Measurements from ENCODE around the gene FMO2.

The FMO2 gene, protein sequence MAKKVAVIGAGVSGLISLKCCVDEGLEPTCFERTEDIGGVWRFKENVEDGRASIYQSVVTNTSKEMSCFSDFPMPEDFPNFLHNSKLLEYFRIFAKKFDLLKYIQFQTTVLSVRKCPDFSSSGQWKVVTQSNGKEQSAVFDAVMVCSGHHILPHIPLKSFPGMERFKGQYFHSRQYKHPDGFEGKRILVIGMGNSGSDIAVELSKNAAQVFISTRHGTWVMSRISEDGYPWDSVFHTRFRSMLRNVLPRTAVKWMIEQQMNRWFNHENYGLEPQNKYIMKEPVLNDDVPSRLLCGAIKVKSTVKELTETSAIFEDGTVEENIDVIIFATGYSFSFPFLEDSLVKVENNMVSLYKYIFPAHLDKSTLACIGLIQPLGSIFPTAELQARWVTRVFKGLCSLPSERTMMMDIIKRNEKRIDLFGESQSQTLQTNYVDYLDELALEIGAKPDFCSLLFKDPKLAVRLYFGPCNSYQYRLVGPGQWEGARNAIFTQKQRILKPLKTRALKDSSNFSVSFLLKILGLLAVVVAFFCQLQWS

DNA sequence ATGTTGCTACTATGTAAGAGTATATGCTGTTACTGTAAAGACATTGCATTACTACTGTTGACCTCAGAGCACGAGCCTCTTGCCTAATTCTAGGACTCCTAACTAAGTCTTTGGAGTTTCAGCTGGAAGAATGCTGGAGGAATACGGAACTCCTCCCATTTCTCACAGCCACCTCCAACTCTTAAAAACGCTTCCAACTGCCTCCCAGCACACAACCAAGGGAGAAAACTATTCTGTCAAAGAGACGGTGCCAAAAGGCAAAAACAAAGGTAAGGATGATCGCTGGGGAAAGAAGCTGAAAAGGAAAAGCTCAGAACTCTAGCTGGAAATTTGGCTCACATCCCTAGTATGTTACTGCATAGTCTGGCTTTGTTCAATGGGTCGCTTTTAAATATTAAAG, at the start of gene FMO2:
Gene FMO2, plus strand, starts transcription at position 210 of the 400 bp plus-strand sequence. CDS start 414 bp downstream, outside the sequence.
- no peak for DNase-seq (ENCODE audit: low spot score)
- FAIRE-seq, result no peak

DNA sequence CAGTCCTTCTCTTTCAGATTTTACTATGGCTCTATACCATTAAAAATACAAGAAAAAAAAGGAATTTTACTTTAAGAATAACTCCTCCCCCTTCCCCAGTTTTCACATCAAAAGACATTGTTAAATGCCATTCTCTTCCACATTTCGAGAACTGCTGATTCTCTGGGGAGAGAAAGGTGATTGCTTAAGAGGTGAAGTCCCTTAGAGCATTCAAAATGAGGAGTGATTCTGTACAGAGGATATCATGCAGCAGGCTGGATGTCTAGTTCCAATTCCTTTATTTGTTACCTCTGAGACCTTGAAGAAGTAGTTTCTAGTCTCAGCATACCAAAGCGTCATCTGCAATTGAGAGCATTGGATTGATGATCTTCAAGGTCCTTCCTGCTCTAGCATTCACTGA, 47.5 kb upstream of the FMO2 start:
- FAIRE-seq (no peak), DNase-seq (ENCODE audit: low spot score) (no peak)

DNA sequence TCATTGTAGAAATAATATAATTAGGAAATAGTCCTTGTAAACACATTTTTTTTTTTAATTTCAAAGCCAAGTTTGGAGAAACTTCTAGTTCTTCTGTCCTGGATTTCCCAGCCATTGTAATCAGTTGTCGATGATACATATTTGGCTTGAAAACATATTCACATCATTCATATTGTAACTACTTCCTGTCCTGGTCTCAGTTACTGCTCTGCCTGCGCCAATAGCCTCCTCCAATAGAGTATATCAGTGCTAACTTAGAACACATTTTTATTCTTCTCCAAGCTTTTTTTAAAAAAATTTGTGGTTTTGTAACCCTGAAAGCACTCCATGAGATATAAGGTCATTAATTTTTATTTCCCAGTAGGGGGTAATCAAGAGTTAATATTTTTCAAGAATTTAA, 46.1 kb upstream of the FMO2 start:
- no peak for FAIRE-seq
- DNase-seq (ENCODE audit: low spot score), result no peak

DNA sequence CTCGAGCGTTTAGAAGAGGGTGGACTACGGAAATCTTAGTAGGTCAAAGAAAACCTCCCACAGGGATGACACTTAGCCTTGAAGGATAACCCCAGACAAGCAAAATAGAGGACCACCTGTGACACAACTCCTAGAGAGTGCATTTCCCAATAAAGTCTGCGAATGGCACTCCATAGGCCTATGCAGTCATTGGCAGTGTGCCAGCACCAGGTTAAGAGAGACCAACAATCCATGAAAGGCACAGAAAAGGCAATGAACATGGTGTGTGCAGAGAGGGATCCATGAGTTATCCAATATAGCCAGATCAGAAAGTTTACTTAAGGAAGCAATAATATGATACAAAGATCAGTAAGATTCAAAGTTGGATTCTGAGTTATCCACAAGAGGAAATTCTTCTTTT, 45.2 kb upstream of the FMO2 start:
- no peak for FAIRE-seq
- DNase-seq (ENCODE audit: low spot score), result no peak

DNA sequence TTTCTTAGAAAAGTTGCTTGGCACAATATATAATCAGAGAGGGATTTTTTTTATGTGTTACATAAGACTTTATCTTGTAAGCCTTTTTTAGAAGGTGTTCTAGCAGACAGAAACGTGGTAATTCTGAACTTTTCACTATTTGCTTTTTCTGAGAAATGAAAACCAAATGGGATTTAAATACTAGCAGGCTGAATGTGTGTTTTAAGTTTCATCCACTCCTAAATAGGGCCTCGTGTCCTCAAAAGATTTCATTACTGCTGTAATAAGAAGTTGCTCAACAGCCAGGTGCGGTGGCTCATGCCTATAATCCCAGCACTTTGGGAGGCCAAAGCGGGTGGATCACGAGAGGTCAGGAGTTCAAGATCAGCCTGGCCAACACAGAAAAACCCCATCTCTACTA, 44.7 kb upstream of the FMO2 start:
- no peak for FAIRE-seq
- DNase-seq (ENCODE audit: low spot score), result no peak

DNA sequence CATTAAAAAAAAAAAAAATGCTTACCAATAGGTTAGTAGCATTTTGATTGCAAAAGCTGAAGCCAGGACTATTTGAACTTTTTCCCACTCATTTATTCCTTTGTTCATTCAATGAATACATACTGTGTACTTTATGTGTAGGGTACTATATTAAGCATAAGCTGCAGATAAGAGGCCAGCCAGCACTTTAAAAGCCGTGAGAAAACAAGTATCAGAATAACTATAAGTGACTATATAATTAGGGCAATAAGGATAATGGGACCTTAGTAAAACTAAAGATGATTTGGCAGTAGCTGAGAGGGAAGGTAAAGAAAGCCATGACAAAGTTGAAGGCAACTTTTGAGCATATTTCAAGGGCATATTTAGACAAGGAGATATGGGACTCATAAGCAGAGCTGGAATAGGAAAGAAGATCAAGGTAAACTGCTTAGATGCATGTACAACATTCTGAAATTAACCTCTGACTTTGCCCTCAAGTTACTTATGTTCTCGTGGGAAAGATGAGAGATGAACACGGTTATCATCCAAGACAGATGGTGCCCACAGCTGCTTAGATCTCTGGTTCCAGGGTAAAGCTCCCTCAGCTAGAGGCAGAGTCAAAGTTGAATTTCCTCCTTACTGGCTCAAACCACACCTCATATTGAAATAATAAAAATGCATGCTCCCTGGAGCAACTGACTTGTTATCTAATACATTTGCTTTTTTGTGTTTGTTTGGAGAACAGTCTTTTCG, 44.0 kb upstream of the FMO2 start:
- DNase-seq (ENCODE audit: low spot score), result no peak
- FAIRE-seq, result no peak

DNA sequence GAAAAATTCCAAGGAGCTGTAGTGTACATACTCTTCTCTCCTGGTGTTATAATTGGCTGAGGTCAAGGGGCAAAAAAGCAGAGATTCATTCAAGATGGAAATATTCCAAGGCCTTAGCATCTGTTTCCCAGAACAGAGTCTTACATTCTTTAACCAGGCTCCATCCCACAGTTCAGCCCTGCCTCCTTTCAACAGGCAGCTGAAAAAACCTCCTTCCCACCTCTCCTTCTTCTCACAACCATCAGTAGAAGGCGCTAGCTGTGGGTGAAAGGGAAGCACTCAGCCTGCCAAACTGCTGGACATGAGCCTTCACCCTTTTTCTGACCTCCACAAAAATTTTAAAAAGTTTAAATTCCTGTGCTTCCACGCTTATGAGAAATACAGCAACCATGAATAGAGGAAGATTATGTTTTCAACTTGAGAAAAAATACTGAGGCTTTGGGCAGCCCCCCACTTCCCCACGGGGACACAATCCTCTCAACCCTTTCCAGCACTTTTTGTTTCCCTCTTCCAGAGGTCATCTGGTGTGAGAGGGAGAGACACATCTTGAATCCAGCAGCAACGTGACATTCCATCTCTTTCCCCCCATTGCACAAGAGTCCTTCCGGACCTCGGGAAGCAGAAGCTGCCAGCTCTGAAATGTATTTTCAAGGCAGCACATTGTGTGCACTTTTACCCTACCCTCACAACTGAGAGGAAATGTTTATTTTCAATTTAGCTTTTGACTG, 43.2 kb upstream of the FMO2 start:
- DNase-seq (ENCODE audit: low spot score) (no peak), FAIRE-seq (no peak)

DNA sequence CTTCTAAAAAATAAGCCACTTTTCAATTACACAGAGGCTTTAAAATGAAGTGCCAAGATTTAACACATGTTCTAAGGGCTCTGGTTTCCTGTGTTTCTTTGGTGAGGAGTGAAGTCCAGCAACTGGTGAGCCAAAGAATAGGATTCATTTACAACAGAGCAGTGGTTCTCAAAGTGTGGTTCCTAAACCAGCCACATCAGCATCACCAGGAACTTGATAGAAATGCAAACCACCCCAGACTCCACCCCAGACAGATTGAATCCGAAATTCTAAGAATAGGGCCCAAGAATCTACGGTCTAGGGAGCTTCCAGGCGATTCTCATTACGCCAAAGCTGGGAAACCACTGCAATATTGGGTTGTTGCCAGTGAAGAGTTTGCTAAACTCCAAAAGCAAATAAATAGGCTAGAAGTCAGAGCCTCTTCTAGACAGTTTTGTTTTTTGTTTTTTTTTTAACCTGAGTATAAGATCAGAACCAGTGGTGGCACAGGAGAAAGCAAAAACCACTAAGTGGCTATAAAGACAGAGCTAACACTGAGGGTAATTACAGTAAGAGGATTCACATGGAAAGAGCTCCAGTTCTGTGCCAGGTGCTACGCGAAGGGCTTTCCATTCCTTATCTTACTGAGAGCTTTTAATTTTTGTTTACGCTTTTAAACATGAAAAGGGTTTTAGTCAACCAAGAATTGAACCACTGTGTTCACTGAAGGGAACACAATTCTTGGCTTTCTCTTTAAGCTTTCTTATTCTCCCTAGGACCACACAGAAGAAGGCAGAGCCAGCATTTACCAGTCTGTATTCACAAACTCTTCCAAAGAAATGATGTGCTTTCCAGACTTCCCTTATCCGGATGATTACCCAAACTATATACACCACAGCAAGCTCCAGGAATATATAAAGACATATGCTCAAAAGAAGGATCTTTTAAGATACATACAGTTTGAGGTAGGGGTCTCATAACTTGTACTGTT, 42.4 kb upstream of the FMO2 start:
- DNase-seq (ENCODE audit: low spot score) (no peak), FAIRE-seq (no peak)

DNA sequence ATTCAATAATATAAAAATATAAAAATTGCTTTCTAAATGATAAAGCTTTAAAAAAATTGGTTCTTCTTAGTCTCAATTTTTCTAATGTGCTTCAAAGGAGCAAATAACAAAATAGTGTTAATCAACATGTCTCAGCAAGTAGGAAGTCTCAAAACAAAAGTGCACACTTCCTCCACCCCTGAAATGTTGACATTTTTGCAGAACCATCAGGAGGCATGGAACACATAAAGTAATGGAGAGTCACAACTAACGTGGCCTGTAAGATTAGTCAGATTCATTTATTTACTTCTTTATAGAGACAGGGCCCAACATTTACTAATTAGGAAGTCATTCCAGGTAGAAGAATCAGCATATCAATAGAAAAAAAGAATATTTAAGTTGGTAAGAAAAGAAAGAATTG, 34.9 kb upstream of the FMO2 start:
- no peak for DNase-seq (ENCODE audit: low spot score)
- FAIRE-seq, result no peak

DNA sequence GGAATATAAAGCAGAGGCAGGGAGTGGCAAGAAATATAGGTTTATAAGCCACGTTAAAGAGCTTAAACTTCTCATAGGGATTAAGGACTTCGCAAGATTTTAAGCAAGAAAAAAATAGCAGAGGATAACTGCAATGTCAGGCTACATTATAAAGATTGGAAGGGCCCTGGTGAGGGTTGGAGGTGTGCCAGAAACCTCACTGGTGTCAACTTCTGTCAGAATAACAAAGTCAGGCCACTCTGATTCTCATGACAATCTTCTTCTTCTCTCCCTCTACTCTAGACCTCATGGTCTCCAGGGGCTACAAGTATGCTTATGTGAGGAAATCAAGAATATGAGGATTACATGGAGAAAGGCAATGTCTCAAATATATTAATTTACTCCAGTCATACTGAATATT, 32.6 kb upstream of the FMO2 start:
- DNase-seq (ENCODE audit: low spot score) (no peak), FAIRE-seq (no peak)

DNA sequence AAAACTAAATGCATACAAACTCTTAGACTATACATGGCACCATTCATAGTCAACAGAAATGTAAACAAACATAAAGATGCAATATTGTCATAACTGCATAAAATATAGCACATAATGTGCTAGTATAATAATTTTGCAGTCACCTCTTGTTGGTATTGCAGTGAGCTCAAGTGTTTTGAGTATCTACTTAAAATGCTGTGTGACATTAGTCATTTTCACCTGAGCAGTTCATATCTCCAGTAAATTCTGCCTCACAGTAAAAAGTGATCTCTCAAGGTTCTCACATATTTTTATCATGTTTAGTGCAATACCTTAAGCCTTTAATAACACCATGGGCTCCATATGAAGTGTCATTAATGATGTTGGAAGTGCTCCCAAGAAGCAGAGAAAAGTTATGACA, 29.6 kb upstream of the FMO2 start:
- no peak for FAIRE-seq

DNA sequence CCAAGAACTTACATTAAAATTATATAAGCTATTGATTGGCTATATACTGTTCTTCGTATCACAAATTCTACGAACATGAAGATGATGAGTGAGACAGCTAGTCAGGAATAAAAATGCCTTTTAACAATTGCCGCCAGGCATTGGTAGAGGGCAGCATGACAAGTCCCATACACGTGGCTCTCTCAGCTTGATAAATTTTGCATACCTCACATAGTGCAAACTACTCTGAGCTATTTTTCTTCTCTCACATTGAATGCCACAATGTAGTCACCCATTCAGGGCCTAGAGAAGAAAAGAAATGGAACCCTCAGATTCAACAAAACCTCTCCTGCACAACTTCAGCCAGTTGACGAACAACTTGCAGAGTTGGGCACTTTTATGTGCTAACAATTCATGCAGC, 27.0 kb upstream of the FMO2 start:
- FAIRE-seq, result no peak
- DNase-seq (ENCODE audit: low spot score), result no peak

More for the DNA sequence above, 29.6 kb upstream of the FMO2 start:
- DNase-seq (ENCODE audit: low spot score), result no peak

DNA sequence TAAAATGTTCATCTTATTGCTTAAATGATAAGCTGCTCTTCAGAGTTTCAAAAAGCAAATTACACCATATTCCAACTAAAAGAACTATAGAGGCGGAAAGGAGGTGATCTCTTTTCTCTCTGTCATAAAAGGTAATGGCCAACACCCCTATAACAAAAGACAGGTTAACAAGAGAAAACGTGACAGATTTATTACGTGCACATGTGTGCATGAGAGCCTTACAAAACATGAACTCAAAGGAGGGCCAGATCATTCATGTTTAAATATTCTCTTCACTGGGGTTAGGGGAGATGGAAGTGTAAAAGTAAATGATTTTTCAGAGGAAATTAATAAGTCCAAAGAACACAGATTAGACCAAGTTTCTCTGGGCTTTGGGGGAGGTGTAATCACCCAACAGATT, 26.5 kb upstream of the FMO2 start:
- DNase-seq (ENCODE audit: low spot score) (no peak), FAIRE-seq (no peak)

DNA sequence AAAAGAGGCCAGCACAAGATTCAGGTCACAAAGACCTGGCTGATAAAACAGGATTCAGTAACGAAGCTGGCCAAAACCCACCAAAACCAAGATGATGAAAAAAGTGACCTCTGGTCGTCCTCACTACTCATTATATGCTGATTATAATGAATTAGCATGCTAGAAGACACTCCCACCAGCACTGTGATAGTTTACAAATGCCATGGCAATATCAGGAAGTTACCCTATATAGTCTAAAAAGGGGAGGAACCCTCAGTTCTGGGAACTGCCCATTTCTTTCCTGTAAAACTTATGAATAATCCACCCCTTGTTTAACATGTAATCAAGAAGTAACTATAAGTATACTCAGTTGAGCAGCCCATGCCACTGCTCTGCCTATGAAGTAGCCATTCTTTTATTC, 26.0 kb upstream of the FMO2 start:
- DNase-seq (ENCODE audit: low spot score) (no peak), FAIRE-seq (no peak)

DNA sequence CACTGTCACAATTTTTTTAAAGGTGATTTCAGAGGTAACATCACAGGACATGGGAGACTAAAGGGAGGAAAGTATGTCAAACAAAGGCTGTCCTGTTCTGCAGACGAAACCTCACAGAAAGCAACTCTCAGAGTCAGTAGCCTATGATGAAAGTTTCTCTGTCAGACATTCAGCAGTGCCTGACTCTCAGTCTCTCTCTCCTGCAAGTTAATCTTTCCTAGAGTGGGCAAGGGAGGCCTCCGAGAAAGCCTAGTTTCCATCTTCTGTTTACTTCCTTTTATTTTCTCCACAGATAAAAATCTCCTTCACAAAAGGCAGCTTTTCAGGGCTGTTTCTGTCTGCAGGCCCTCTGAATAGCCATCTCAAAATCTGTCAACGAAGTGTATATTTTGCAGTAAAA, 24.9 kb upstream of the FMO2 start:
- FAIRE-seq, result no peak
- DNase-seq (ENCODE audit: low spot score), result no peak

DNA sequence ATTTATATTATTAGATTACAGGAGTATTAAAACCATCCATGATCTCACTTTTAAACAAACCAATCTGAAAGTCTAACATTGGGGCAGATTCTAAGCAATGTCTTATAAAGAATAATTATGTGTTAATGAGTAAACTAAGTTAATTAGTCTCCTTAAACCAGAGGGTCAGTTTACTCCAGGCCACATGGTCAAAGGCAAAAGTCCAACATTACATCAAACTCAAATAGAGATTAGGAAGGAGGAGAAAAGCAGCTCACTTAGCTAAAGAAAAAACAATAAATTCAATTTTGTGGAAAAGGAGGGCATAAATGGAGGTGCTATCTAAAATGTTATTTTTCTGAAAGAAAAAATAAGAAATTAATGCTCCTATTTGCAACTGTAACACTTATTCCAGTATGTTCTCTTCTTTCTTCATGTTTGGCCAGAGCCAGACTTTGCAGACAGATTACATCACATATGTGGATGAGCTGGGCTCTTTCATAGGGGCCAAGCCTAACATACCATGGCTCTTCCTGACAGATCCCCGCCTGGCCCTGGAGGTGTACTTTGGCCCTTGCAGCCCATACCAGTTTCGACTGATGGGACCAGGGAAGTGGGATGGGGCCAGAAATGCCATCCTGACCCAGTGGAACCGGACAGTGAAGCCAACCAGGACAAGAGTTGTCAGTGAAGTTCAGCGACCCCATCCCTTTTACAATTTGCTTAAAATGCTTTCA, 24.3 kb upstream of the FMO2 start:
- DNase-seq (ENCODE audit: low spot score) (no peak), FAIRE-seq (no peak)

DNA sequence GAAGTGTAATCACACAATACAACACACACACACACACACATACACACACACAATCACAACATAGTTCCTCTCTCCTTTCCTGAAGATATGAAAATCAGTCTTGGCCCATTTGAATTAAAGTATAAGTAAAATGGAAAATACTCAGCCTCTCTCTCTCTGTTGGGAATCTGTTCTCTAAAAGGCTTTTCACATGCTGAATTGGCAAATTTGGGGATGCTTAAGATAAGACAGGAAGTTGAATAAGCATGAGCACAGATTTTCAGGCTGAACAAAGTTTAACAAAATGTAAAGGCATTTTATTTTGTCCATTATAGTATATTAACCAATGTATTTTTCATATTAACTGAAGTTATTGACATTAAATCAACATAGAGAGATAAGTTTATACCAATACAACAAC, 23.7 kb upstream of the FMO2 start:
- FAIRE-seq, result no peak

DNA sequence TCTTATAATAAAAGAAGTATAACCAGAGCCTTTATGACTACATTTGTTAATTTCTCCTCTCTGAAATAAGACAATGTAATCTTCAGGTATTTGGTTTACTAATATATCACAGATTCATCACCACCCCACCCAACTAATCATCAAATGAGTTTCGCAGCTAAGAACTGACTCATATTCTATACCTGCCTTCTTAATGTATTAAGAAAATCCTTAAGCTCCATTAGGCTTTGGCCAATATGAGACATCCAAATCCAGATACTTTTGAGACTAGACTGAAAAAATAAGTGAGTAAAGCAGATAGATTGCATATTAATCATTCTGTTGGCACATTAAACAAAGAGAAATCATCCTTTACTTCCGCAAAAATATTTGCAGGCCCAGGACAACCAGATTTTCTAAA, 18.7 kb upstream of the FMO2 start:
- no peak for DNase-seq (ENCODE audit: low spot score)
- no peak for FAIRE-seq

More for the DNA sequence above, 23.7 kb upstream of the FMO2 start:
- no peak for DNase-seq (ENCODE audit: low spot score)

DNA sequence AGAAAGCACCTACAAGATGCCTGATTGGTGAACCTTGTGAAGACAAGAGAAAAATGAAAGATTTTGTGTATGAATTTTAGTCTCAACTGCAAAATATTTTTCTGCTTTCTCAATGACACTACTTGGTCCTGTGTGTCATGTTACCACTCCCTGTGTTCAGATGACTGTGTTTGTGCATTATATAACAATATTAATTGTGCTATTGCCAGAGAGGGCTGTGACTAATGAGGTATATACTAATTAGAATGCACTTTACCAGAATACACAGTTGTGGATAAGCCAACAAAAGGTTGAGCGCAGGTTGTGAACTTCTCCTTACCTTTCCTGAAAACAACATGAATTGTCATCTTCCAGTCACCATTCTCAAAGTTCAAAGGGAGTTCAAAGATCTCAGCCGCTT, 17.3 kb upstream of the FMO2 start:
- DNase-seq (ENCODE audit: low spot score) (no peak), FAIRE-seq (no peak)

DNA sequence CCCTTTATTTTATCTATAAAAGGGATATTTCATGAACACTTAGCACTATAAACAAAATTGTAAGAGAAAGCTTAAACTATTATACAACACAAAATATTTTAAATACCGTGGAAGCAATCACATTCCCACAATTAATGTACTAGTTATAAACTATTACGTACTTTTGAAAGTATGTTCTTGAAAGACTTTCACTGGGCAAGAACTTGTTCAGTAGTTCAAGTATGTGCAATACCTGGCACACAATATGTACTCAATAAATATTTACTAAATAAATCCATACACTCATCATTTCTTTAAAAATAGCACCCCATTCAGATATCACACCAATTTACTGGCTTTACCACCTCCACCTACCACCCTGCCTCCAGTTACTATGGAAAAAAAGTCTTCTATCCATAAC, 12.6 kb upstream of the FMO2 start:
- no peak for DNase-seq (ENCODE audit: low spot score)
- no peak for FAIRE-seq
